Activated T-helper 1 cell treated with Interleukin-2 at 50 U/mL for 16 hours (primary cell): ENCODE data around the gene FZD7.

Experiments
- DNase-seq: peaks from one replicate; pipeline ENCODE4 v3.0.0-alpha.2; 2020; ENCODE audit warnings: low read depth

Gene FZD7

DNA sequence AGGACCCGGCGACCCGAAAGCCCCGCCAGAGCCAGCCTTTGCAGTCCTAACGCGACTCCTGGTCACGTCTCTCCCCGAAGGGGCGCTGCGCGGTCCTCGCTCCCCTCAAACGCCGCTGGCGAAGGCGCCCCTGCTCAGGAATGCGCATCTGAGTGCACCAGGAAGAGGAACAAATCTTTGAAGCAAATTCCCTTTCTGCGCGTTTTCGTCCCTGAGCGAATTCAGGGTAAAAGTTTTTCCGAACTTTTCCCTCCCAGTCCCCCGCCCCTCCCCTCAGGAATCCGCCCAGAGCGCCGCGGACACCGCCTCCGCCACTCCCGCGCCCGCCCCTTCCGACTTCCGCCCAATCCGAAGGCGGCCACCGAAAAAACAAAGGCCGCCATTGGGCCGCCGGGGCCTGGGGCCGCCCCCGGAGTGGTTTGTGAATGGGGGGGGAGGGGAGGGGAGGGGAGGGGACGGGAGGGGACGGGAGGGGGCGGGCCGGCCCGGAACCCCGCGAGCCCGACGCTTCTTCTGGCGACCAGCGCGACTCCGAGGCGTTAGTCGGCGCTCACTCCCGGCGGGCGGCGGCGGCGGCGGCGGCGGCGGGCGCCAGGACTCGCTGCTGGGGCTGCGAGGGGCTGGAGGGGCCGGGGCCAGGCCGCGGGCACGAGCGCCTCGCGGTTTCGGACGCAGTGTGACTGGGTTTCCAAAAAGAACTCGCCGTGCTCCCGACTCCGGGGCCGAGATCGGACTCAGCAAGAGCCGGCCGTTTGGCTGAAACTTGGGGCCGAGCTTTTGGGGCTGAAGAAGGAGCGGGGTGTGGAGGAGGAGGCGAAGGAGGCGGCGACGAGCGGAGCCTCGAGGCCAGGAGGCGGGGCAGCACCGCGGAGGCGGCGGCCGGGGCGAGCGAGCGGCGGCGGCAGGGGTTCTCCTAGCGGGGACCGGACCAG is at the start of gene FZD7:
FZD7 (plus strand) TSS at position 539 of the 932 bp plus-strand sequence. CDS start 793 bp downstream, outside the sequence.
- peak; percentile 77 for DNase-seq

GRCh38 chr2:201984333-201984732 is 49.3 kb upstream of the FZD7 start:
- no peak for DNase-seq

DNA sequence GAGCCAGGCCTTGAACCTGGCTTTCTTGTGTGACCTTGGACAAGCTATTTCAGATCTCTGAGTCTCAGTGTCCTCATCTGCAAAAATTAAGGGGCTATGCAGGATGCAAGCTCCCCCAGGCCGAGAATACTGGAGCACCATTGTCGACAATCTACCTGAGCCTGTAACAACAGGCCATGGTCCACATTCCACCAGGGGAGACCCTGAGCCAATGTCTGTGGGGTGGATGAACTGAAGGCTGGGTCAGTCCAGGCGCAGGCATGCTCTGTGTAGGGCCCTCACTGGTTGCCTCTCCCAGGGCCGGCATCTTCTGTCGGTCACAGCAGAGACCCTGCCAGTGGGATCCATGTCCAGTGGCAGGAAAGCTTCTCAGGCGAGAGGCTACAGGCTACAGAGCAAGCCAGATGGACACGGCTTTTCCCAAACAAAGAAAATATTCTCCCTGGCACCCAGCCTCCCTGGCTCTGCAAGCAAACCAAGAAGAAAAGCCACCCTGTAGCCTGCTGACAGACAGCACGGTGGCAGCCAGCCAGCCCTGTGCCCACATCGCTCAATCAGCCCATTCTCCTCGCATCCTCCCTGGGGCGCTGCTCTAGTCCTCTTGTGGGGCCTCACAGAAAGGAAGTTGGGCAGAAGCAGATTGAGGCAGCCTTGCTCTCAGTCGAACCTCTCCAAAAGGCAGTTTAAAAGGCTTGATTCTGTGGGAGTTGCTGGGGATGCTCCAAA is 48.7 kb upstream of the FZD7 start:
- DNase-seq, result no peak

DNA sequence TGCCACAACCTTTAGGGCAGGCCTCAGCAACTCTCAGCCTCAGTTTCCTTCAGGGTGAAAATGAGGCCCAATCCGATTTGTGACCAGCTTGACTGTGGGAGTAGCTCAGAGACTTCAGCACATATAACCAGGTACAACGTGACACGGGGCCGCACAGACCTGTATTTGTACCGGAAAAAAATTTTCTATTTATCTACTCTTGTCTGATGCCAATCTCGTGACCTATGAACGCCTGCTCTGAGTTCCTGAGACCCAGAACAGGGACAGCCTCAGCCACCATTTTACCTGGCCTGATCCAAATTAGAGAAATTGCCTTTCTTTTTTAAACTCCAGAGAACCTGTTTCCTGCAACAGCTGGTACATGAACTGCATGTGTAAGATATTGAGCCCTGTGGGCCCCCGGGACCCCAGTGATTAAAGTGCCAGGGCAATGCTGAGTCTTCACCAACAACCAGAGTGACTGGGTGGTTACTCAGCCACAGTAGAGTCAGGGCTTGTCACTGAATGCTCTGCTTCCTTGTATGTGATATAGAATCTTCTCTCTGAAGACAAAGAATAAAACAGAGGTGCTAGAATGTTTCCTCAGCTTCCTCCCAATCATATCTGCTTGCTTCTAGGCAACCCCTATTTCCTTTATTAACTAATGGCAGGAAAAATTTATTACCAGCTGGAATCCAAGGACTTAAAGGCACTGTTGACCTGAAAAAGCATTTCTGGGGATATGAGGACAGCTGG is 47.8 kb upstream of the FZD7 start:
- no peak for DNase-seq

DNA sequence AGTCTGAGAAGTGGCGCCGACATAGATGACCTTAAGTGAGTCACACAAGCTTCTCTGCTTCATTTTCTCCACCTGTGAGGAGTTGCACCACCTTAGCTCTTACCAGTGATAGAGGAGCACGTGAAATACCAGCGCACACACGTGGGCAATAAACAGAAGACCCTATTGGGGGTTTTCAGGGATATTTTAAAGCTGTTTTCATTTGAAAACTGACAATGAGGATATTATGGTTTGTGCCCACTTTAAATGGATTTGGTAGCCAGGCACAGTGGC is 47.3 kb upstream of the FZD7 start:
- DNase-seq, result no peak

- DNase-seq, result no peak
These were observed 46.2 kb upstream of the FZD7 start for GRCh38 chr2:201987426-201987825.

GRCh38 chr2:201990069-201990468 is 43.6 kb upstream of the FZD7 start:
- no peak for DNase-seq

GRCh38 chr2:201992960-201993359 is 40.7 kb upstream of the FZD7 start:
- DNase-seq, result no peak

DNA sequence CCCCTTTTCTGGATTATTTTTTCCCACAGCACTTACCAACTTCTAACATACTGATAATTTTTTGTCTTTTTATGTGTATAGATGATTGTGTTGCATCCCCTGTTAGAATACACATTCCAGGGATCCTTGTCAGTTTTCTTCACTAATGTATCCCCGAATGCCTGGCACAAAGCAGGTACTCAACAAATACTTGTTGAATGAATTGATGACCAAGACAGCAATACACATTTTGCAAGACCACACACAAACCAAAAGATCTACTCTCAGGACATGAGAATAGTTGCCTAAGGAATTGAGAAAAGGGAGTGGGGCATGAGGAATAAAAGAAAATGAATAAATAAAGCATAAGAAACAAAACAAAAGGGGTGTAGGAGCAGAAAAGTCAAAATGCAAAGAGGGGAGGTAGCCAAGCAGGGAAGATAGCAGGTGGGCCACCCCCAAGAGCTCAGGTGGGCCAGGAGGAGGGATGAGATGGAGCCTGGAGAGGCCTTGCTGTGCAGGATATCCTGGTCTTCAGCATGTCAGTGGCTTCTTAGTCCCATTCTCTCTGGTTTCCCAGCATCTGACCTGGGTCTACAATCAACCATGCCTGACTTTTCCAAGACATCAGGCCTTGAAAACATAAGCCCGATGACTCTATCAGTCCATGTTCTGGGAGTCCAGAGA is 38.5 kb upstream of the FZD7 start:
- no peak for DNase-seq

- DNase-seq, result no peak
These were observed 37.6 kb upstream of the FZD7 start for GRCh38 chr2:201996006-201996405.

- DNase-seq, result no peak
These were observed 36.9 kb upstream of the FZD7 start for GRCh38 chr2:201996679-201997314.

- no peak for DNase-seq
These were observed 34.4 kb upstream of the FZD7 start for GRCh38 chr2:201999279-201999678.

DNA sequence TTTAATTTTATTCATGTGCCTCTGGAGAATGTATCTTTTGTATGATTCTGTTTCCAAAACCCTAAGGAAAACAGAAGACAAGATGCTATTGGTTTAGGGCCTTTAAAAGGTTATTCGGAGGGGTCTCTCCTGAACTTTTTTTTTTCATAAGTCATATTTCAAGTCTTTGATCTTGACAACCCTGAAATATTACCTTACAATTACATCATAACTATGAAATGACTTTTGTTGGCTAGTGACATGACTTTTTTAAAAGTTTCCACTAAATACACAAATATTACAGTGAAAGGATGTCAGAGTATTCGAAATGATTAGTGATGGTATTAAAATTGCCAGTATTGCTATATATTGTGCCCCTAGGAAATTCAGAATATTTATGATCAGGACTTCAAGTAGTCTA is 31.8 kb upstream of the FZD7 start:
- DNase-seq, result no peak

DNA sequence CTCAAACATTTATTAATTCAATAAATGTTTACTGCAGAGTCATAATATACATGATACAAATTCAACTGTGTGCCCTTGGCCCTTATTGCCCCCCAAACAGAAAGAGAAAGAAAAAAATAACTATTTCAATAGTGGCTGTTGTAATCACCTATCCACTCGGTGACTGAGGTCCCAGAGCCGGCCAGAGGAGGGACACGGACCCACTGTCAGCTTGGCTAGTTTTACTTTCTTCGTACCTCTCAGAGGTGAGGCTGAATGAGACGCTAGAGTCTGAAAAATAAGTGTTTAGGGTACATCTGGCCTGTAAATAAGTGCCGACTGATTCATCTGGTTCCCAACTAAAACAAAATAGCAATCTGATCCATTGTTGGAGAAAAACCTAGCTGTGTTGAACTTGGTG is 31.3 kb upstream of the FZD7 start:
- no peak for DNase-seq

- no peak for DNase-seq
These were observed 28.3 kb upstream of the FZD7 start for GRCh38 chr2:202005272-202005887.

DNA sequence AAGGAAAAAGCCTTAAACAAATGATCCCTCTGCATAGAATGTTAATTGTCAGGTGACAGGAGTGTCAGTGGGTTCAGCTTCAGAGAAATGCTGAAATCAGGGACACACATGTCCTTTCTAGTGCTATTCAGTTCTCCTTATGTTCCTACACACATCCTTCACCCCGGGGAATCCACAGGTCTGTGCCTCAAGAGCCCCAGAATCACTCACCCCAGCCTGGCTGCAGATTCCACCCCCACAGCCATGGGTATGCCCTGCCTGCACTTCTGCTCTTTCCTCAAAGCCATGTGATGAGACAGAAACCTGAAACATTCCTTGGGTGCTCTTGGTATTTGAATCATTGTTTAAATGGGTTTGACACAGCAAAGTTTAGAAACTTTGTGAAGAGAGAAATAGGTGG is 27.4 kb upstream of the FZD7 start:
- no peak for DNase-seq

GRCh38 chr2:202007015-202007982 is 26.4 kb upstream of the FZD7 start:
- DNase-seq, result no peak

GRCh38 chr2:202007983-202008354 is 25.7 kb upstream of the FZD7 start:
- DNase-seq, result no peak

DNA sequence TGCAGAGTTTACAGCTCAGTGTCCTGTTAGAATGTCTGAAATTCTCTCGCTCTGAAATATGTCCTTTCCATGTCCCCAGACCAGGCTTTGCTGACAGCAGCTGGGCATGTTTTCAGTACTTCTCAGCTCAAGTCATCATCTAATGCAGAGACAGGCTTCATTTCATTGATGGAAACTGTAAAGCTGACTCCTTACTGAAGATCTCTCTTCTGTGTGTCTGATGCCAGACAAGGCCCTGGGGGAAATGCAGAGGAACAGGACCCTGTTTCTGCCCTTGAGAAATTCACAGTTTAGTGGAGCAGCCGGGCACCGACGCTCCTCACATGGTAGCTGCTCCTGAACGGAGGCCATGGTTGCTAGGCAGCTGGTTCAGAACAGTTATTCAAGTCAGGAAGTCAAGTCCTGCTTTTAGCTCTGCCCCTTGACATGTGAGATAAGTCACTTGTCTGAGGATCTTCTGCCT is 24.6 kb upstream of the FZD7 start:
- no peak for DNase-seq

DNA sequence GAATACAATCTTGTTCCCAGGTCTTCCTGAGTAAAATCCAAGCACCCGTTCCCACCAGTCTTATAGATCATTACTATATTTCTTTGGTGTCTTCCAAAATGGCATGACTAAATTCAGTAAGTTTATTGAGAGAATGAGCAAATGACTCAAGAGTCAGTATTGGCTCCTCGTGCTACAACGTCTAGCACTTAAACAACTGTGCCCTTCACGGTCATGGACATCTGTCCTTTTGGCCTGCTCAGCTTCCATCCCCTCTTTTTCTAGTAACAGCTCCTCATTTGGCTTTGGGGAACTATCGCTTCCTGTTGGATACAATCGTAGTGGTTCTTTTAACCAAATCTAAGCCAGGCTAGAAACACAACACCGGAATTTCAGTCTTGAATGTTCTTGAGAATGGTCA is 24.1 kb upstream of the FZD7 start:
- no peak for DNase-seq
